ENCODE data around the gene PIGN.

The PIGN gene

DNA sequence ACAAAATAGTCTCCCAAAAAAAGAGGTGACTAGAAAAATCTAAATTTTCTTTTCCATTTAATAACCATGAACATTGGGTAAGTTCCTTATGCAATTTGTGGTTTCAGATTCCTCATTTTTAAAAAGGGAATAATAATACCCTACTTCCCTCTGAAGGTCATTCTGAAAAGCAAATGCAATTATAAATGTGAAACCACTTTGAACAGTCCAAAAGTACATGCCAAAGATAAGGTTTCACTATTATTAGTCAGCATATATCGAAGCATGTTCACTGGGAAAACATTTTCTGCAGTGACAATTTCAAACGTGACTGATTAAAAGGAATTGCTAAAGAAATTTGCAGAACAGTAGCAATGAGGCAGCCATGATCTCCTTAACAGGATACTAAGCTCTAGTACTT lies 193.9 kb downstream of the PIGN start:
- no peak for DNase-seq

DNA sequence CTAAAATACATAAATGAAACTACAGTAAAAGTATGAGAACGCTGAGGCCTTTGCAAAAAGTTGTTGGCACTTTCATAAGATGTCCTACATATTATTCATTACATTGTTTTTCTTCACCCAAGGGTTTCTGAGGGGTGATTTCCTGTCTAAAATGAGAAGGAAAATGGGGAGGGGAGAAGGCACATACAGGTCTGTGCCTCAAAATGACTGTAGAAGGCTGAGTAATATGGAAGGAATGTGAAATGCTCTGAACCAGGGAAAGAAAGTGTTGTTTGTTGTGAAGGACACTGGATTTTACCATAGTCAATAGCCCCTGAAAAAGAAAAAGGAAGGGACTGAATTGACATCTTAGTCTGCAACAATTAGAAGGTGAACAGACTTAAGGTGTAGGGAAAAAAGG lies 194.6 kb downstream of the PIGN start:
- DNase-seq: no peak

- no peak for DNase-seq
These were observed 195.0 kb downstream of the PIGN start for GRCh38 chr18:61991836-61992235.

- DNase-seq: no peak
These were observed 195.7 kb downstream of the PIGN start for GRCh38 chr18:61991201-61991600.
